Measurements from ENCODE around the gene LSAMP. TPM values are rescaled to one million over a fixed set of nuclear protein-coding genes. Genes with fewer than 3 reads are reported as not detected.

The LSAMP gene
- total and polyA plus RNA-seq, 2 of the 13 experiments (the other 11 are each of a cell fraction or from before 2014, with no cell fraction given): not detected

GRCh38 chr3:115783938-115784738 lies 661.1 kb downstream of the LSAMP start (continued):
- TF ChIP-seq AHDC1 (CRISPR knock-in tag; IDR thresholded peaks at IDR 0.05; ENCODE audit: borderline replicate concordance): no peak; the same call in 1 of the 2 replicates
- TF ChIP-seq CREM (IDR thresholded peaks at IDR 0.05): no peak
- no peak for TF ChIP-seq CREM (CRISPR knock-in tag; IDR thresholded peaks at IDR 0.05)
- TF ChIP-seq, protein P1, sequence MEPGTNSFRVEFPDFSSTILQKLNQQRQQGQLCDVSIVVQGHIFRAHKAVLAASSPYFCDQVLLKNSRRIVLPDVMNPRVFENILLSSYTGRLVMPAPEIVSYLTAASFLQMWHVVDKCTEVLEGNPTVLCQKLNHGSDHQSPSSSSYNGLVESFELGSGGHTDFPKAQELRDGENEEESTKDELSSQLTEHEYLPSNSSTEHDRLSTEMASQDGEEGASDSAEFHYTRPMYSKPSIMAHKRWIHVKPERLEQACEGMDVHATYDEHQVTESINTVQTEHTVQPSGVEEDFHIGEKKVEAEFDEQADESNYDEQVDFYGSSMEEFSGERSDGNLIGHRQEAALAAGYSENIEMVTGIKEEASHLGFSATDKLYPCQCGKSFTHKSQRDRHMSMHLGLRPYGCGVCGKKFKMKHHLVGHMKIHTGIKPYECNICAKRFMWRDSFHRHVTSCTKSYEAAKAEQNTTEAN (CRISPR knock-in tag; conservative IDR thresholded peaks at IDR 0.05): no peak; the same call in 1 of the 2 replicates
- TF ChIP-seq ZNF547 (CRISPR knock-in tag; IDR thresholded peaks at IDR 0.05): peak; percentile 78; the same call in 1 of the 2 replicates
- TF ChIP-seq ZBTB21 (CRISPR knock-in tag; IDR thresholded peaks at IDR 0.05): peak; percentile 45; the same call in 1 of the 2 replicates
- TF ChIP-seq NFATC3 (CRISPR knock-in tag; IDR thresholded peaks at IDR 0.05): no peak
- TF ChIP-seq SRSF9 (IDR thresholded peaks at IDR 0.05; ENCODE audit: borderline replicate concordance, insufficient read depth, low read depth, low read length, poor library complexity, severe bottlenecking): no peak
- TF ChIP-seq ZNF468 (CRISPR knock-in tag; IDR thresholded peaks at IDR 0.05): no peak
- TF ChIP-seq ZNF674 (CRISPR knock-in tag; IDR thresholded peaks at IDR 0.05; ENCODE audit: low read depth): 0 out of 2 replicates have a peak, but pooled peaks have one; percentile 32
- no peak; the same call in 1 of the 2 replicates for TF ChIP-seq JUN (CRISPR knock-in tag; IDR thresholded peaks at IDR 0.05)
- 0 out of 2 replicates have a peak, but pooled peaks have one; percentile 14 for TF ChIP-seq NR2C2 (CRISPR knock-in tag; IDR thresholded peaks at IDR 0.05; ENCODE audit: borderline replicate concordance)
- TF ChIP-seq MIER3 (CRISPR knock-in tag; IDR thresholded peaks at IDR 0.05; ENCODE audit: borderline replicate concordance): no peak
- TF ChIP-seq ZNF34 (CRISPR knock-in tag; IDR thresholded peaks at IDR 0.05; ENCODE audit: borderline replicate concordance): no peak
- no peak for TF ChIP-seq ZNF724P (CRISPR knock-in tag; IDR thresholded peaks at IDR 0.05; ENCODE audit: borderline replicate concordance)
- TF ChIP-seq SOX13 (IDR thresholded peaks at IDR 0.05): no peak
- TF ChIP-seq SOX13 (CRISPR knock-in tag; conservative IDR thresholded peaks at IDR 0.05 in 1 of 2, IDR thresholded peaks at IDR 0.05 in 1 of 2): no peak; a peak in 1 of 4 replicates
- TF ChIP-seq ELK4 (CRISPR knock-in tag; IDR thresholded peaks at IDR 0.05; ENCODE audit: borderline replicate concordance): no peak
- TF ChIP-seq GABPB1 (CRISPR knock-in tag; IDR thresholded peaks at IDR 0.05): peak; percentile 69; the same call in 1 of the 2 replicates
- 0 out of 2 replicates have a peak, but pooled peaks have one; percentile 50 for TF ChIP-seq YEATS2 (CRISPR knock-in tag; IDR thresholded peaks at IDR 0.05; ENCODE audit: borderline replicate concordance)
- 0 out of 2 replicates have a peak, but pooled peaks have one; percentile 5 for TF ChIP-seq RBAK (CRISPR knock-in tag; IDR thresholded peaks at IDR 0.05)

All from HepG2 (cell line).